ENCODE data around the gene TMEM132D. TPM values are rescaled to one million over a fixed set of nuclear protein-coding genes. Genes with fewer than 3 reads are reported as not detected.

The TMEM132D gene
- total and polyA plus RNA-seq, 2 of the 4 experiments (the other 2 are of a cell fraction), result not detected

- DNase-seq (no peak), ATAC-seq (ENCODE audit: low read depth) (no peak)
- H2BK20ac ChIP-seq (ENCODE audit: low read depth, low read length), result no peak overlapping the region
- 51% methylated on average over 5 of the region's 9 CpGs; no CpG with 5 or more reads in 1 of the 2 experiments for WGBS, 2 experiments (ENCODE audit: extremely low coverage in 2 of 2, insufficient read length in 1 of 2)
- no peaks in the 10 kb centered on the region for H4K20me1 ChIP-seq (ENCODE audit: insufficient read depth, low read length)
- in situ Hi-C loops (cut with MboI; ENCODE audit: low sequenced_read_pairs) (no loop called here), intact Hi-C loops (cut with micrococcal nuclease) (no loop called here), dilution Hi-C loops (cut with HindIII; ENCODE audit: low sequenced_read_pairs, unreplicated experiment) (no loop called here)
- no peak overlapping the region for H2BK15ac ChIP-seq (ENCODE audit: low read depth, low read length)
- H2AFZ ChIP-seq (replicated peaks; ENCODE audit: low read length, poor library complexity), result no peak overlapping the region
- H3K9ac ChIP-seq (ENCODE audit: low read depth, low read length), result no peak overlapping the region
- no peak overlapping the region for H3K23ac ChIP-seq (ENCODE audit: low read depth, low read length)
- no peak overlapping the region for H3K56ac ChIP-seq (ENCODE audit: extremely low read depth, insufficient read depth, low read length)
- no peak overlapping the region for H3K27ac ChIP-seq (ENCODE audit: insufficient read depth, low read length)
- BruUV-seq (replicated peaks), result no TSS peak
- H3K79me1 ChIP-seq (ENCODE audit: low read depth in 1 of 2, low read length in 2 of 2), result no peaks in the 10 kb centered on the region
- no peak overlapping the region for H3K4me3 ChIP-seq (ENCODE audit: insufficient read depth, low read depth, low read length)
- POLR2A ChIA-PET (ENCODE audit: unreplicated experiment), result no interaction called here
- no peak overlapping the region for H4K8ac ChIP-seq (ENCODE audit: low read depth in 2 of 2, low read length in 2 of 2)
- H3K4me2 ChIP-seq (ENCODE audit: low read depth, low read length), result no peak overlapping the region
- no peaks in the 10 kb centered on the region for H3K27me3 ChIP-seq (ENCODE audit: control insufficient read depth, insufficient read depth, low read length)
- TF ChIP-seq RFX5 (IDR thresholded peaks at IDR 0.05; ENCODE audit: low read depth, low read length) (no peak), CTCF (conservative IDR thresholded peaks at IDR 0.05; ENCODE audit: low read depth, low read length) (no peak), NFE2L2 (IDR thresholded peaks at IDR 0.05; ENCODE audit: low read depth, low read length) (no peak), FOS (IDR thresholded peaks at IDR 0.05; ENCODE audit: low read depth, low read length) (no peak), RAD21 (IDR thresholded peaks at IDR 0.05; ENCODE audit: low read length) (no peak), CHD1 (IDR thresholded peaks at IDR 0.05; ENCODE audit: low read depth, low read length) (no peak), RCOR1 (IDR thresholded peaks at IDR 0.05; ENCODE audit: insufficient replicate concordance, low read length) (no peak), BHLHE40 (IDR thresholded peaks at IDR 0.05; ENCODE audit: low read depth, low read length) (no peak), MXI1 (IDR thresholded peaks at IDR 0.05; ENCODE audit: borderline replicate concordance, low read depth, low read length) (no peak)
- no peak overlapping the region for H2AK9ac ChIP-seq (replicated peaks; ENCODE audit: low read depth, low read length, poor library complexity)
- H2BK120ac ChIP-seq (ENCODE audit: low read depth, low read length), result no peak overlapping the region
- H3K4ac ChIP-seq (ENCODE audit: low read depth, low read length), result no peak overlapping the region
- no peaks in the 10 kb centered on the region for H3K9me1 ChIP-seq (ENCODE audit: insufficient read depth, low read length)
- H3K14ac ChIP-seq (replicated peaks; ENCODE audit: low read depth, low read length), result no peak overlapping the region
- no peak overlapping the region for H4K5ac ChIP-seq (ENCODE audit: low read depth, low read length)
- no peak overlapping the region for H2AK5ac ChIP-seq (ENCODE audit: low read depth, low read length)
- no peak overlapping the region for H4K91ac ChIP-seq (ENCODE audit: insufficient read depth, low read depth, low read length)
- H3K4me1 ChIP-seq (ENCODE audit: control insufficient read depth, insufficient read depth, low read length), result no peaks in the 10 kb centered on the region
- H3K9me3 ChIP-seq (ENCODE audit: control insufficient read depth, insufficient read depth, low read length), result peaks cover 22% of the 10 kb centered on the region
- CTCF ChIA-PET, result no interaction called here
- no peak overlapping the region for H2BK5ac ChIP-seq (ENCODE audit: low read depth, low read length, poor library complexity, severe bottlenecking)
- no peaks in the 10 kb centered on the region for H3K36me3 ChIP-seq (ENCODE audit: control insufficient read depth, insufficient read depth, low read length)
- no peak overlapping the region for H3K18ac ChIP-seq (ENCODE audit: low read depth, low read length)
Observed at GRCh38 chr12:129659961-129660622, 243.7 kb downstream of the TMEM132D start.
